ENCODE measurements around the gene ROCK2. TPM values are rescaled to one million over a fixed set of nuclear protein-coding genes. Genes with fewer than 3 reads are reported as not detected.

ROCK2 gene
- polyA plus RNA-seq, 2 donors, result 3.4 to 5.4 TPM

DNA sequence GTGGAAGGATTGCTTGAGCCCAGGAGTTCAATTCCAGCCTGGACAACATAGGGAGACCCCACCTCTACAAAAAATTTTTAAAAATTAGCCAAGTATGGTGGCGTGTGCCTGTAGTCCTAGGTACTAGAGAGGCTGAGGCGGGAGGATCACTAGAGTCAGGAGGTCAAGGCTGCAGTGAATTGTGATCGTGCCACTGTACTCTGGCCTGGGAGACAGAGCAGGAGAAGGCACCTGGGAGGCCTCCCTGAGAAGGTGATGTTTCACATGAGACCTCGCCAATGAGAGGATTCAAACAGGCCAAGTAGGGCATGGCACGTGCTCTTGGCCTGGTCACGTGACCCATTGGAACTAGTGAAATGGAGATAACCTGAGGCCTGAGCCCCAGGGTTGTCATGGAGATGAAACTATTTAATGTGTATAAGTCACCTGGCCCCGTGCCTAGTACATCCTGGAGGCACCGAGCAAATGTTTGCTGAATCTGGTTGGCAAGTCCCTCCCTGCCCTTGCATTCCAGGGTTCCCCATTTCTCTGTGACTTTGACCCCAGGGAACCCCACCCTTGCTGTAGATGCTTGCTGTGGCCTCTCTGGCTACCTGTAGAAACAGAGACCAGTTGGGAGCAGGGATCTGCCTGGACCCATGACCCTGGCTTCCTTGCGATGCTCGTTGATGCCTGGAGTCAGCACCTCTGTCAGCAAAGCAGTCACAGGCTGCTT is 26.1 kb upstream of the ROCK2 start:
- H3K27ac ChIP-seq (ENCODE audit: low read depth in 2 of 2, low read length in 1 of 2), result no peak overlapping the region
- H3K27me3 ChIP-seq (ENCODE audit: control insufficient read depth in 1 of 2, insufficient read depth in 2 of 2, low read length in 2 of 2), result no peaks in the 10 kb centered on the region
- no peaks in the 10 kb centered on the region for H3K36me3 ChIP-seq (ENCODE audit: control insufficient read depth in 2 of 2, insufficient read depth in 2 of 2, low read length in 1 of 2)
- H3K4me1 ChIP-seq (ENCODE audit: control insufficient read depth in 2 of 2, insufficient read depth in 2 of 2, low read length in 1 of 2), result peaks cover 0 to 10% of the 10 kb centered on the region in 2 donors
- 59 to 60% methylated on average over 10 of the region's 10 CpGs for WGBS, 2 donors
- H3K9me3 ChIP-seq (ENCODE audit: control insufficient read depth in 2 of 2, insufficient read depth in 1 of 2, low read depth in 1 of 2, low read length in 1 of 2), result no peaks in the 10 kb centered on the region
- no peak overlapping the region for H3K4me3 ChIP-seq (ENCODE audit: low read depth in 1 of 2, low read length in 2 of 2)

DNA sequence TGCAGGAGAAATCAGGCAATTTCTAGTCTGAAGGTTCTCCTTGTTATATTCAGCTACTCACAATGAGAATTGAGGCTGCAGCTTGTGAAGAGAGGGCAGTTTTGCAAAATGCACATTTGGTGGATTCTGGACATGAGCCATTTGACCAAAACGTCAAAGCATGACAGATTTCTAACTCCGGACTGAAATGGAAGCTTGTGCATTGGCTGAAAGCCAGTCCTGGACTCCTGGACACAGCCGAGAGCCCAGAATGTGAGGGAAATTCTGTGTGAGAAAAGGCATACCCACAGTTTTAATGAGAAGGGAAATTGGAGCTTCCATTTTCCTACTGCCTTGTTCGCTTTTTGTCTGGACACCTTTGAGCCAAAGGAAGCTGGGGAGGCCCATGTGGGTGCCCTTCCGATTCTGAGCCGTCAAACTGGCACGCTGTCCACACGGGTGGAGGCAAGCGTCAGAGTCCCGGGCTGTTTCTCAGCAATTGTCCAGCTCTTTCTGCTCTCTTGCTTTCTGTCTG is 23.7 kb upstream of the ROCK2 start:
- H3K4me3 ChIP-seq (ENCODE audit: low read depth in 1 of 2, low read length in 2 of 2), result no peak overlapping the region
- no peaks in the 10 kb centered on the region for H3K9me3 ChIP-seq (ENCODE audit: control insufficient read depth in 2 of 2, insufficient read depth in 1 of 2, low read depth in 1 of 2, low read length in 1 of 2)
- no peaks in the 10 kb centered on the region for H3K36me3 ChIP-seq (ENCODE audit: control insufficient read depth in 2 of 2, insufficient read depth in 2 of 2, low read length in 1 of 2)
- peaks cover 0 to 5% of the 10 kb centered on the region in 2 donors for H3K4me1 ChIP-seq (ENCODE audit: control insufficient read depth in 2 of 2, insufficient read depth in 2 of 2, low read length in 1 of 2)
- 46 to 52% methylated on average over 10 of the region's 10 CpGs for WGBS, 2 donors
- peak overlapping the region in 1 of 2 donors; percentile 11 for H3K27ac ChIP-seq (ENCODE audit: low read depth in 2 of 2, low read length in 1 of 2)
- no peaks in the 10 kb centered on the region for H3K27me3 ChIP-seq (ENCODE audit: control insufficient read depth in 1 of 2, insufficient read depth in 2 of 2, low read length in 2 of 2)

GRCh38 chr2:11367170-11367730 is 22.8 kb upstream of the ROCK2 start:
- Histone ChIP-seq H3K4me3 (ENCODE audit: low read depth in 1 of 2, low read length in 2 of 2) (no peak overlapping the region), H3K36me3 (ENCODE audit: control insufficient read depth in 2 of 2, insufficient read depth in 2 of 2, low read length in 1 of 2) (no peaks in the 10 kb centered on the region), H3K27ac (ENCODE audit: low read depth in 2 of 2, low read length in 1 of 2) (no peak overlapping the region), H3K4me1 (ENCODE audit: control insufficient read depth in 2 of 2, insufficient read depth in 2 of 2, low read length in 1 of 2) (peaks cover 0 to 5% of the 10 kb centered on the region in 2 donors), H3K27me3 (ENCODE audit: control insufficient read depth in 1 of 2, insufficient read depth in 2 of 2, low read length in 2 of 2) (no peaks in the 10 kb centered on the region), H3K9me3 (ENCODE audit: control insufficient read depth in 2 of 2, insufficient read depth in 1 of 2, low read depth in 1 of 2, low read length in 1 of 2) (no peaks in the 10 kb centered on the region)
- 78 to 81% methylated on average over 1 of the region's 1 CpG for WGBS, 2 donors

- Histone ChIP-seq H3K27ac (ENCODE audit: low read depth in 2 of 2, low read length in 1 of 2) (no peak overlapping the region), H3K9me3 (ENCODE audit: control insufficient read depth in 2 of 2, insufficient read depth in 1 of 2, low read depth in 1 of 2, low read length in 1 of 2) (no peaks in the 10 kb centered on the region), H3K27me3 (ENCODE audit: control insufficient read depth in 1 of 2, insufficient read depth in 2 of 2, low read length in 2 of 2) (no peaks in the 10 kb centered on the region), H3K4me1 (ENCODE audit: control insufficient read depth in 2 of 2, insufficient read depth in 2 of 2, low read length in 1 of 2) (peaks cover 0 to 5% of the 10 kb centered on the region in 2 donors), H3K4me3 (ENCODE audit: low read depth in 1 of 2, low read length in 2 of 2) (no peak overlapping the region), H3K36me3 (ENCODE audit: control insufficient read depth in 2 of 2, insufficient read depth in 2 of 2, low read length in 1 of 2) (no peaks in the 10 kb centered on the region)
- WGBS, 2 donors, result 84% methylated on average over 5 of the region's 5 CpGs
These were observed 21.9 kb upstream of the ROCK2 start for GRCh38 chr2:11366326-11366741.

DNA sequence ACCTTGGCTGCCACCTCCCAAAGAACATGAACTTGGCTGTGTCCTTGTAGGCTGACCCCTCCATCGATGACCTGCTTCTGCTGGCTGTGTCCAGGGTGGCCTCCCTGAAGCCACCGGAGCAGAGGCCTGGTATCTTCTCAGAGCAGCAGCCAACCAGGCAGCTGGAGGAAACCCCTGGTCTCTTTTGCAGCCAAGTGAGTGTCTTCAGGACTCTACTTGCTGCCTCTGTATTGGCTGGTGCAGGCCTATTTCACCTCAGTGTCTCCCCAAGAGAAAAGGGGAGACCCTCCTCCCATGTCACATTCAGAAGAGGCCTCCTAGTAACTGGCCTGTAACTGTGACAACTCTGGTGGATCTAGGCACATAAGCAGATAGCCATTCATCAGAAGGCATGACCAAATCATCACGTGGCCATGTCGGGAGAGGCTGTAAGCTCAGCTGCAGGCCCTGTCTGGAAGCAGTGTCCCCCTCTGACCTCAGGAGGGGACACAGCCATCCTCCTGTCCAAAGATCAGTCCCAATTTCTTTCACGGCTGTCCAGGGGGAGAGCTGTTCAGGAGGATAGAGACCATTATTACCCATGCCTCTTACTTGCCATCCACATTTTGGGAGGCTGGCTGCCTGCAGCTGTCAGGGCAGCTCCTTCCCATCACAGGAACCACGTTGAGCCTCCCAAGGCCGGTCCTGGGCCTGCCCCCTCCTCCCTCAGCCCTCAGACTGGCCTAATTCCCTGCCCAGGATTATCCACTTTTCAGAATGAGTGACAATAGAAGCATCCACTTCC is 20.9 kb upstream of the ROCK2 start:
- Histone ChIP-seq H3K36me3 (ENCODE audit: control insufficient read depth in 2 of 2, insufficient read depth in 2 of 2, low read length in 1 of 2) (no peaks in the 10 kb centered on the region), H3K27me3 (ENCODE audit: control insufficient read depth in 1 of 2, insufficient read depth in 2 of 2, low read length in 2 of 2) (no peaks in the 10 kb centered on the region), H3K4me3 (ENCODE audit: low read depth in 1 of 2, low read length in 2 of 2) (no peak overlapping the region), H3K27ac (ENCODE audit: low read depth in 2 of 2, low read length in 1 of 2) (no peak overlapping the region), H3K9me3 (ENCODE audit: control insufficient read depth in 2 of 2, insufficient read depth in 1 of 2, low read depth in 1 of 2, low read length in 1 of 2) (no peaks in the 10 kb centered on the region), H3K4me1 (ENCODE audit: control insufficient read depth in 2 of 2, insufficient read depth in 2 of 2, low read length in 1 of 2) (no peaks in the 10 kb centered on the region)
- WGBS, 2 donors, result 67% methylated on average over 7 of the region's 7 CpGs

GRCh38 chr2:11364565-11364887 is 20.1 kb upstream of the ROCK2 start:
- no peaks in the 10 kb centered on the region for H3K27me3 ChIP-seq (ENCODE audit: control insufficient read depth in 1 of 2, insufficient read depth in 2 of 2, low read length in 2 of 2)
- no peaks in the 10 kb centered on the region for H3K36me3 ChIP-seq (ENCODE audit: control insufficient read depth in 2 of 2, insufficient read depth in 2 of 2, low read length in 1 of 2)
- H3K4me3 ChIP-seq (ENCODE audit: low read depth in 1 of 2, low read length in 2 of 2), result no peak overlapping the region
- no peaks in the 10 kb centered on the region for H3K9me3 ChIP-seq (ENCODE audit: control insufficient read depth in 2 of 2, insufficient read depth in 1 of 2, low read depth in 1 of 2, low read length in 1 of 2)
- H3K27ac ChIP-seq (ENCODE audit: low read depth in 2 of 2, low read length in 1 of 2), result no peak overlapping the region
- 93 to 95% methylated on average over 7 of the region's 7 CpGs for WGBS, 2 donors
- H3K4me1 ChIP-seq (ENCODE audit: control insufficient read depth in 2 of 2, insufficient read depth in 2 of 2, low read length in 1 of 2), result no peaks in the 10 kb centered on the region

- Histone ChIP-seq H3K36me3 (ENCODE audit: control insufficient read depth in 2 of 2, insufficient read depth in 2 of 2, low read length in 1 of 2) (no peaks in the 10 kb centered on the region), H3K4me1 (ENCODE audit: control insufficient read depth in 2 of 2, insufficient read depth in 2 of 2, low read length in 1 of 2) (no peaks in the 10 kb centered on the region), H3K27me3 (ENCODE audit: control insufficient read depth in 1 of 2, insufficient read depth in 2 of 2, low read length in 2 of 2) (no peaks in the 10 kb centered on the region), H3K27ac (ENCODE audit: low read depth in 2 of 2, low read length in 1 of 2) (no peak overlapping the region), H3K4me3 (ENCODE audit: low read depth in 1 of 2, low read length in 2 of 2) (no peak overlapping the region), H3K9me3 (ENCODE audit: control insufficient read depth in 2 of 2, insufficient read depth in 1 of 2, low read depth in 1 of 2, low read length in 1 of 2) (no peaks in the 10 kb centered on the region)
- WGBS, 2 donors, result 89 to 93% methylated on average over 10 of the region's 10 CpGs
These were observed 19.6 kb upstream of the ROCK2 start for GRCh38 chr2:11363868-11364564.

DNA sequence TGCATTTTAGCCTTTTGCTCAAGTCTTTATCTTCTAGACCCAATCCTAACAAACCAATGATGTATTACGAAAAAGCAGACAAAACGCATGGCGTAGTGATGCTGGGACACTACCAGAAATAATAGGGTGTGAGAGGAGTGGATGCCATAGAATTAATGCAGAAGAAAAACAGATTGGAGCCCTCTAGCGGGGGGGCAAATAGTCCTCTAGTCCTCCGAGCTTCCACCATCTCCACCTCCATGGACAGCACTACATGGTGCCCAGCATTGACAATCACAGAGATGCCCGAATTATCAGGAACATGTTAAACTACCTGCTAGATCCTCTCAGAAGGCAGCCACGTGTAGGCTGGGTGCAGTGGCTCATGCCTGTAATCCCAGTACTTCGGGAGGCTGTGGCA is 15.4 kb upstream of the ROCK2 start:
- H3K9me3 ChIP-seq (ENCODE audit: control insufficient read depth in 2 of 2, insufficient read depth in 1 of 2, low read depth in 1 of 2, low read length in 1 of 2), result no peaks in the 10 kb centered on the region
- no peaks in the 10 kb centered on the region for H3K4me1 ChIP-seq (ENCODE audit: control insufficient read depth in 2 of 2, insufficient read depth in 2 of 2, low read length in 1 of 2)
- H3K36me3 ChIP-seq (ENCODE audit: control insufficient read depth in 2 of 2, insufficient read depth in 2 of 2, low read length in 1 of 2), result no peaks in the 10 kb centered on the region
- H3K27me3 ChIP-seq (ENCODE audit: control insufficient read depth in 1 of 2, insufficient read depth in 2 of 2, low read length in 2 of 2), result no peaks in the 10 kb centered on the region
- WGBS, 2 donors, result 80 to 86% methylated on average over 8 of the region's 8 CpGs
- H3K4me3 ChIP-seq (ENCODE audit: low read depth in 1 of 2, low read length in 2 of 2), result no peak overlapping the region
- H3K27ac ChIP-seq (ENCODE audit: low read depth in 2 of 2, low read length in 1 of 2), result no peak overlapping the region

- H3K4me1 ChIP-seq (ENCODE audit: control insufficient read depth in 2 of 2, insufficient read depth in 2 of 2, low read length in 1 of 2), result no peaks in the 10 kb centered on the region
- no peak overlapping the region for H3K27ac ChIP-seq (ENCODE audit: low read depth in 2 of 2, low read length in 1 of 2)
- no peaks in the 10 kb centered on the region for H3K36me3 ChIP-seq (ENCODE audit: control insufficient read depth in 2 of 2, insufficient read depth in 2 of 2, low read length in 1 of 2)
- H3K9me3 ChIP-seq (ENCODE audit: control insufficient read depth in 2 of 2, insufficient read depth in 1 of 2, low read depth in 1 of 2, low read length in 1 of 2), result no peaks in the 10 kb centered on the region
- 82% methylated on average over 7 of the region's 7 CpGs for WGBS, 2 donors
- H3K27me3 ChIP-seq (ENCODE audit: control insufficient read depth in 1 of 2, insufficient read depth in 2 of 2, low read length in 2 of 2), result no peaks in the 10 kb centered on the region
- no peak overlapping the region for H3K4me3 ChIP-seq (ENCODE audit: low read depth in 1 of 2, low read length in 2 of 2)
These were observed 13.1 kb upstream of the ROCK2 start for GRCh38 chr2:11357428-11357972.
